HCT116 (cell line): ENCODE results near the gene POFUT1. TPM values are rescaled to one million over a fixed set of nuclear protein-coding genes. Genes with fewer than 3 reads are reported as not detected.

Source experiments
- ATAC-seq: fragments of 200-7000 bp; cut with Tn5 transposase; 2 replicates; pipeline ENCODE4 v1.9.1; 2020; ENCODE audit warnings: mild to moderate bottlenecking, moderate library complexity
- BruUV-seq: library from RNA; stranded (reverse); fragments of 400-500 nt; replicated peaks from 2 replicates; lab custom pipeline; 2021; lab: Mats Ljungman, UMichigan
- CTCF ChIA-PET: fragments of 300-600 bp; sonication (Branson Sonifier 250); formaldehyde crosslinking; loops from one replicate; lab custom pipeline; 2021; ENCODE audit warnings: antibody characterized with exemption; lab: Charles Lee
- POLR2A ChIA-PET: fragments of 300-600, 350-600 bp; sonication (Branson Sonifier 250); formaldehyde crosslinking; loops from one replicate; lab custom pipeline; 2021; ENCODE audit warnings: antibody characterized with exemption; lab: Charles Lee
- RAD21 ChIA-PET, 2 experiments: fragments of 300-600 bp; sonication (Branson Sonifier 250); formaldehyde crosslinking; loops; one replicate each; lab custom pipeline; 2023; ENCODE audit warnings: low total read pairs in 2 of 2; ENCODE audit not compliant: uncharacterized antibody in 2 of 2, unreplicated experiment in 2 of 2, low non-redundant PET in 1 of 2; lab: Charles Lee
- DNase-seq: peaks from one replicate; pipeline ENCODE4 v3.0.0-alpha.2; 2010; ENCODE audit warnings: low read depth, low spot score
- H2AFZ ChIP-seq: fragments of 200-600 bp; shearing (Covaris generic), sonication (generic); 2 replicates; pipeline ENCODE4 v1.6.1; 2017; ENCODE audit warnings: low read depth, mixed run types, mixed read lengths, antibody characterized with exemption, low read length; ENCODE audit not compliant: poor library complexity, severe bottlenecking
- H3K27ac ChIP-seq: 2 replicates; pipeline ENCODE4 v1.5.1; 2012; ENCODE audit warnings: low read depth, low read length
- H3K27me3 ChIP-seq: fragments of 200-600 bp; sonication (generic); 2 replicates; pipeline ENCODE4 v1.6.1; 2016; ENCODE audit warnings: mixed run types, low read length, mixed read lengths; ENCODE audit not compliant: insufficient read depth
- H3K36me3 ChIP-seq, 2 experiments: fragments of 200-500 bp in 1 of 2; fragments of 200-600 bp in 1 of 2; sonication (Bioruptor generic) in 1 of 2; sonication (generic) in 1 of 2; 2 replicates each; pipeline versions ENCODE4 v1.5.1 to v1.6.1; 2014 to 2016; ENCODE audit warnings: low read length in 2 of 2, inconsistent platforms in 1 of 2, mixed read lengths in 1 of 2, mixed run types in 1 of 2; ENCODE audit not compliant: insufficient read depth in 2 of 2, control insufficient read depth in 1 of 2
- H3K4me1 ChIP-seq, 2 experiments: fragments of 200-600 bp in 1 of 2; sonication (generic) in 1 of 2; 2 replicates each; pipeline versions ENCODE4 v1.5.1 to v1.6.1; 2012 to 2017; ENCODE audit warnings: low read length in 2 of 2, inconsistent platforms in 1 of 2, mild to moderate bottlenecking in 1 of 2, mixed read lengths in 1 of 2, mixed run types in 1 of 2, moderate library complexity in 1 of 2; ENCODE audit not compliant: insufficient read depth in 2 of 2, control insufficient read depth in 1 of 2
- H3K4me2 ChIP-seq: fragments of 200-600 bp; sonication (generic); 2 replicates; pipeline ENCODE4 v1.6.1; 2017; ENCODE audit warnings: mixed run types, low read length, mixed read lengths
- H3K4me3 ChIP-seq, 2 experiments: fragments of 200-600 bp in 1 of 2; sonication (generic) in 1 of 2; replicated peaks in 1 of 2; 2 replicates each; pipeline ENCODE4 v1.5.1; 2011 to 2016; ENCODE audit warnings: low read length in 2 of 2, control low read depth in 1 of 2, low read depth in 1 of 2, mild to moderate bottlenecking in 1 of 2, mixed read lengths in 1 of 2, mixed run types in 1 of 2
- H3K79me2 ChIP-seq: fragments of 200-600 bp; sonication (generic); 2 replicates; pipeline ENCODE4 v1.6.1; 2017; ENCODE audit warnings: mild to moderate bottlenecking, mixed run types, low read length, moderate library complexity, mixed read lengths; ENCODE audit not compliant: insufficient read depth
- H3K9ac ChIP-seq: fragments of 200-600 bp; sonication (generic); 2 replicates; pipeline ENCODE4 v1.6.1; 2016; ENCODE audit warnings: low read length, mixed read lengths
- H3K9me2 ChIP-seq: fragments of 200-600 bp; sonication (generic), shearing (Covaris generic); 2 replicates; pipeline ENCODE4 v1.6.1; 2017; ENCODE audit warnings: mixed run types, mild to moderate bottlenecking, moderate library complexity; ENCODE audit not compliant: insufficient read depth
- H3K9me3 ChIP-seq, 2 experiments: fragments of 200-500 bp in 1 of 2; fragments of 200-600 bp in 1 of 2; sonication (Bioruptor generic) in 1 of 2; sonication (generic) in 1 of 2; 2 replicates each; pipeline ENCODE4 v1.6.1; 2014 to 2017; ENCODE audit warnings: low read length in 2 of 2, mixed read lengths in 2 of 2, inconsistent platforms in 1 of 2, low read depth in 1 of 2, mild to moderate bottlenecking in 1 of 2, mixed run types in 1 of 2, moderate library complexity in 1 of 2; ENCODE audit not compliant: control insufficient read depth in 1 of 2, insufficient read depth in 1 of 2
- H4K20me1 ChIP-seq: fragments of 200-600 bp; sonication (generic), shearing (Covaris generic); 2 replicates; pipeline ENCODE4 v1.6.1; 2017; ENCODE audit warnings: mixed run types, mild to moderate bottlenecking, moderate library complexity; ENCODE audit not compliant: insufficient read depth
- CBX3 ChIP-seq: IDR thresholded peaks from 2 replicates; pipeline ENCODE4 v1.6.1; 2012; ENCODE audit warnings: low read depth
- EZH2 ChIP-seq: fragments of 200-600 bp; sonication (generic); IDR thresholded peaks from 2 replicates; pipeline ENCODE4 v1.6.1; 2017; ENCODE audit warnings: antibody characterized with exemption, mixed run types
- EZH2phosphoT487 ChIP-seq: fragments of 200-600 bp; IDR thresholded peaks from 2 replicates; pipeline ENCODE4 v1.6.1; 2018; ENCODE audit warnings: antibody characterized with exemption, borderline replicate concordance
- POLR2A ChIP-seq: IDR thresholded peaks from 2 replicates; pipeline ENCODE4 v1.7.0; 2011; ENCODE audit warnings: borderline replicate concordance; ENCODE audit not compliant: insufficient read depth, insufficient read length; ENCODE audit errors: extremely low read depth
- RAD21 ChIP-seq: IDR thresholded peaks from 2 replicates; pipeline ENCODE4 v1.6.1; 2012; ENCODE audit warnings: low read depth, mild to moderate bottlenecking
- SIN3A ChIP-seq: IDR thresholded peaks from 2 replicates; pipeline ENCODE4 v1.6.1; 2012; ENCODE audit warnings: low read depth
- SRF ChIP-seq: IDR thresholded peaks from 2 replicates; pipeline ENCODE4 v1.6.1; 2012; ENCODE audit warnings: low read depth
- ZFX ChIP-seq: fragments of 450-650 bp; IDR thresholded peaks from 2 replicates; pipeline ENCODE4 v1.6.1; 2017
- ZNF274 ChIP-seq: fragments of 200-500 bp; sonication (Bioruptor generic); IDR thresholded peaks from 2 replicates; pipeline ENCODE4 v1.6.1; 2014; ENCODE audit warnings: mild to moderate bottlenecking, low read depth, low read length, inconsistent platforms
- intact Hi-C: fragments of 100-400 bp; cut with micrococcal nuclease; formaldehyde crosslinking; loops from 2 replicates; pipeline ENCODE4 v1.10.0; 2022
- total RNA-seq: library from RNA; stranded (reverse); gene quantifications from one replicate; pipeline ENCODE4 v1.2.1, GENCODE V29; 2021; ENCODE audit not compliant: unreplicated experiment

The POFUT1 gene
- total RNA-seq, 1 experiment from 2014 or later: 34.5 TPM

GRCh38 chr20:32184961-32185603, 22.6 kb upstream of the POFUT1 start (continued):
- TF ChIP-seq SRF: no peak

- no peak overlapping the region for H3K4me3 ChIP-seq
- TF ChIP-seq POLR2A (no peak), SIN3A (no peak), CBX3 (no peak), EZH2phosphoT487 (no peak), RAD21 (no peak), EZH2 (no peak)
- H3K27ac ChIP-seq: no peak overlapping the region
- intact Hi-C loops: no loop called here
- H3K4me1 ChIP-seq: no peaks in the 10 kb centered on the region
- H2AFZ ChIP-seq: no peak overlapping the region
- RAD21 ChIA-PET: no interaction called here
- no peaks in the 10 kb centered on the region for H3K9me3 ChIP-seq
- no peaks in the 10 kb centered on the region for H3K27me3 ChIP-seq
- H3K79me2 ChIP-seq: no peaks in the 10 kb centered on the region
- H3K9me2 ChIP-seq: no peaks in the 10 kb centered on the region
- ATAC-seq (no peak), DNase-seq (no peak)
- H3K36me3 ChIP-seq: 0 out of 4 replicates have a peak, but pooled peaks cover 0 to under 1% of the 10 kb centered on the region in 2 experiments
- POLR2A ChIA-PET: no interaction called here
- H3K4me2 ChIP-seq: no peak overlapping the region
- H3K9ac ChIP-seq: no peak overlapping the region
- CTCF ChIA-PET: no interaction called here
- no TSS peak for BruUV-seq
- no peaks in the 10 kb centered on the region for H4K20me1 ChIP-seq
Observed at GRCh38 chr20:32186506-32186905, 21.2 kb upstream of the POFUT1 start.

- RAD21 ChIA-PET: no interaction called here
Observed at GRCh38 chr20:32188376-32189122, 19.1 kb upstream of the POFUT1 start.

More at GRCh38 chr20:32188376-32189122, 19.1 kb upstream of the POFUT1 start:
- BruUV-seq: no TSS peak
- Histone ChIP-seq H2AFZ (no peak overlapping the region), H3K9ac (no peak overlapping the region), H3K4me2 (no peak overlapping the region), H3K79me2 (no peaks in the 10 kb centered on the region; the same call in 1 of the 2 replicates), H4K20me1 (no peaks in the 10 kb centered on the region), H3K9me2 (no peaks in the 10 kb centered on the region), H3K36me3 (0 out of 4 replicates have a peak, but pooled peaks cover 0 to 5% of the 10 kb centered on the region in 2 experiments), H3K4me3 (no peak overlapping the region), H3K9me3 (no peaks in the 10 kb centered on the region), H3K4me1 (no peaks in the 10 kb centered on the region), H3K27me3 (no peaks in the 10 kb centered on the region), H3K27ac (no peak overlapping the region)
- TF ChIP-seq SRF: no peak
- no peak for TF ChIP-seq ZFX
- no peak for TF ChIP-seq ZNF274
- no peak for TF ChIP-seq CBX3
- ATAC-seq: no peak
- DNase-seq: no peak
- intact Hi-C loops: no loop called here
- ChIA-PET CTCF (no interaction called here), POLR2A (no interaction called here)
